Measurements from ENCODE around the gene ASB6.

DNA sequence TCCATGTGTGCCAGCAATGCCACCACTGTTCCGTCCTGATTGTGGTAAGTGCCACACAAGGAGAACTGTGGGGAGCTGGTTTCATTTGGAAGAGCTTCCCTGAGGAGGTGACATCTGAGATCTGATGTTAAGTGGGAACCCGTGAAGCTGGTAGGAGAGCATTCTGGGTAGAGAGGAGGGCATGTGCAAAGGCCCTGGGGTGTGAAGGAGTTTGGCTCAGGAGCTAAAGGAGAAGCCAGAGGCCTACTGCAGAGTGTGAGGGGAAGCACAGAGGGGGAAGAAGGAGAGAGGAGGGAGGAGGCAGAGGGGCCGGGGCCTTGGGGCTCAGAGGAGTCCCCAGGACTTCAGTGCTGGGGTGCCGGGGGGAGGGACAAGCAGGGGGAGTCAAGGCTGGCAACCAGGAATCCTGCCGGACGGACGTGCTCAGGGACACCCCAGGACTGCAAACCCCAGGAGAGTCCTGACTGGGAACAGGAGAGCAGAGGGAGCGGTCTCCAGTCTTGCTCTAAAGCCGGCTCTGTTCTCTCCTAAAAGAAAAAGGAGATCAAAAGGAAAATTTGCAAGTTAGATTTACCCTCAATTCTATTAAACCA, 40.8 kb downstream of the ASB6 start:
- TF ChIP-seq CTCF (IDR thresholded peaks at IDR 0.05): no peak
- no peak for TF ChIP-seq POLR2A (IDR thresholded peaks at IDR 0.05)

All from sigmoid colon (tissue), 3 donors.